ENCODE results near the gene ELOA.
"Not testable (repeated sequence)": the region's sequence is repeated elsewhere in the genome, so short reads cannot be mapped to it uniquely, and the experiment has no call there.

The ELOA gene

DNA sequence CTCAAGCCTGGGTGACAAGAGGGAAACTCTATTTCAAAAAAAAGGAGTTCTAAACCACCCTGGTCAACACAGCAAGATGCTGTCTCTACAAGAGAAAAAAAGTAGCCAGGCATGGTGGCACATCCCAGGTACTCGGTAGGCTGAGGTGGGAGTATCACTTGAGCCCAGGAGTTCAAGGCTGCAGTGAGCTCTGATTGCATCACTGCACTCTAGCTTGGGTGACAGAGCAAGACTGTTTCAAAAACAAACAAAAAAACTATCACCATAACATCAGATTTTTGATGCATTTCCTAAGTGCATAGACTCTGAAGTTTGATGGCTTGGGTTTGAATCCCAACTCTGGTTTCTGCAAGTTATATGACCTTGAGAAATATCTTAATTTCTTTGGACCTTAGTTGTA lies 9.6 kb downstream of the ELOA start:
- CTCF ChIA-PET, result interaction anchor here (2.1 to 2.2 kb wide), 2 partner anchors 19 to 115 kb away, joined by 8 read pairs; no protein-coding TSS in a partner anchor
- H3K27me3 Mint-ChIP-seq, result no peaks in the 10 kb centered on the region
- no peak overlapping the region for H3K4me3 Mint-ChIP-seq
- no peak overlapping the region for H3K27ac Mint-ChIP-seq
- DNase-seq, result no peak
- no peaks in the 10 kb centered on the region for H3K9me3 Mint-ChIP-seq
- peaks cover 8% of the 10 kb centered on the region for H3K4me1 Mint-ChIP-seq
- H3K36me3 Mint-ChIP-seq, result peaks cover 52% of the 10 kb centered on the region

DNA sequence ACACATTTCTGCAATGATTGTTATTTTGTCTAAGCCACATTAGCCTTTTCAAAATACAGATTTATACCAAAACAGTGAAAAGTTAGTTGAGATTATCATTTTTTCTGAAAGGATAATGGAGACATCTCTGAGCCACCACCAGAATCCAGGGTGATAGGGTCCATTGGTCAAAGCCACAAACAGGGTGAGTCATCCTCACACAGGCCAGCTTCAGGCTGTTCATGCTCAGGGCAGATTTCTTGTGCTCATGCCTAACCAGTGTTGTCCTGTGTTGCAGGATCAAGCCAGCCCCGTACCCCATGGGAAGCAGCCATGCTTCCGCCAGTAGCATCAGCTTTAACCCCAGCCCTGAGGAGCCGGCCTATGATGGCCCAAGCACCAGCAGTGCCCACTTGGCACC lies 13.4 kb downstream of the ELOA start:
- CTCF ChIA-PET, result no interaction called here
- no peak overlapping the region for H3K4me3 Mint-ChIP-seq
- H3K27me3 Mint-ChIP-seq, result no peaks in the 10 kb centered on the region
- H3K9me3 Mint-ChIP-seq, result no peaks in the 10 kb centered on the region
- peaks cover 63% of the 10 kb centered on the region for H3K36me3 Mint-ChIP-seq
- H3K27ac Mint-ChIP-seq, result no peak overlapping the region
- H3K4me1 Mint-ChIP-seq, result no peaks in the 10 kb centered on the region
- no peak for DNase-seq

DNA sequence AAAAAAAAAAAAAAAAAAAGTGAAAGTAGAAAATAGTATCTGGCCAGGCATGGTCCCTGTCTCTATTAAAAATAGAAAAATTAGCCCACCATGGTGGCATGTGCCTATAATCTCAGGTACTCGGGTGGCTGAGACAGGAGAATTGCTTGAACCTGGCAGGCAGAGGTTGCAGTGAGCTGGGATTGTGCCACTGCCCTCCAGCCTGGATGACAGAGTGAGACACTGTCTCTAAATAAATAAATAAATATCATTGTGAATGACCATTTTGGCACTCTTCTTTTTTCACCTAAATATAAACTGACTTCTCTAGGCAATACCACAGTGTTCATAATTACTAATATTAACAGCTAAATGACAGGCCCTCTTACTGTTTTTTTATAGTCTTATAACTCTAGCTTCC lies 14.5 kb downstream of the ELOA start:
- CTCF ChIA-PET, result no interaction called here
- no peak for DNase-seq
- no peaks in the 10 kb centered on the region for H3K27me3 Mint-ChIP-seq
- no peaks in the 10 kb centered on the region for H3K9me3 Mint-ChIP-seq
- H3K4me1 Mint-ChIP-seq, result no peaks in the 10 kb centered on the region
- peaks cover 60% of the 10 kb centered on the region for H3K36me3 Mint-ChIP-seq
- H3K4me3 Mint-ChIP-seq, result no peak overlapping the region
- H3K27ac Mint-ChIP-seq, result no peak overlapping the region

DNA sequence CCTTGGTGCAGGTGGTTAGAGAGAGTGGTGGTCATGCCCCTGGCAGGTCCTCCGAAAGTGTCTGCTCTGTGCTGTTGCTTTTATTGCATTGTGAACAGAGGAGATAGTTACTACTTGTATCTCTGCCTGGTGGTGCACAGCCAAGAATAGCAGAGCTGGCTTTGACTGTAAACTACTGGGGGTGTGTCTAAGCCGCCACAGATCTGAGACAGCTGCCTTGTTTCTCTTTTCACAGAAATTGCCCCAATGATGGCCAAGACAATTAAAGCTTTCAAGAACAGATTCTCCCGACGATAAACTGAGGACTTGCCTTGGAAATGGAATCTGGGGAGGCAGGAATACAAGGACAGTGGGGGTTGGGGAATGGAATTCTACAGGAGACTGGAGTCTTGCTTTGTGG lies 16.0 kb downstream of the ELOA start:
- Mint-ChIP-seq H3K27ac (no peak overlapping the region), H3K4me1 (no peaks in the 10 kb centered on the region), H3K27me3 (no peaks in the 10 kb centered on the region), H3K9me3 (no peaks in the 10 kb centered on the region), H3K36me3 (peaks cover 55% of the 10 kb centered on the region), H3K4me3 (no peak overlapping the region)
- CTCF ChIA-PET, result no interaction called here
- DNase-seq, result no peak

DNA sequence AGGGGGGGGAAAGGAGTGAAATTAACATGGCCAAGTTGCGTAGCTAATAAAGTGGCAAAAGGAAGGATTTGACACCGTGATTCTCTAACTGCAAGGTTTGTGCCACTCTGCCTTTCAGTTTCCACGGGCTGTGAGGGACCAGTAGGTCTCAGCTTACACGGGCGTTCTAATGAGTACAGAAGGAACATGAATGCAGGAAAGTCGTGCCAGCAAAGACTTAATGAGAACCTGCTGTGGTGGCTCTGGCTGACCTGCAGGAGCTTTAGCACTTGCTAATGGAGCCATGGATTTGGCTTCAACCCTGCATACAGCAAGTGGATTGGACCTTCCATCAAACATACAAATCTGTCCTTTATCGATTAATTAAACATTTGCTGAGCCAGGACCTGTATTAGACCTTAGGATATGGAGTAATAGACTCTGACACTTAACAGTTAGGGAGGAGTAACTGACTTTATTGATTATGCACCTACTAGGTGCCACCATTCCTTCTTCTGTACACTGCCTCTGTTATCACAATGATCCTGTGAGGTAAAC lies 19.8 kb downstream of the ELOA start:
- CTCF ChIA-PET, result interaction anchor here (1.0 kb wide), 1 partner anchor 9 kb away, joined by 4 read pairs; no protein-coding TSS in a partner anchor
- no peak overlapping the region for H3K4me3 Mint-ChIP-seq
- no peak for DNase-seq
- peaks cover 37% of the 10 kb centered on the region for H3K36me3 Mint-ChIP-seq
- H3K4me1 Mint-ChIP-seq, result no peaks in the 10 kb centered on the region
- no peaks in the 10 kb centered on the region for H3K9me3 Mint-ChIP-seq
- H3K27me3 Mint-ChIP-seq, result no peaks in the 10 kb centered on the region
- H3K27ac Mint-ChIP-seq, result no peak overlapping the region

DNA sequence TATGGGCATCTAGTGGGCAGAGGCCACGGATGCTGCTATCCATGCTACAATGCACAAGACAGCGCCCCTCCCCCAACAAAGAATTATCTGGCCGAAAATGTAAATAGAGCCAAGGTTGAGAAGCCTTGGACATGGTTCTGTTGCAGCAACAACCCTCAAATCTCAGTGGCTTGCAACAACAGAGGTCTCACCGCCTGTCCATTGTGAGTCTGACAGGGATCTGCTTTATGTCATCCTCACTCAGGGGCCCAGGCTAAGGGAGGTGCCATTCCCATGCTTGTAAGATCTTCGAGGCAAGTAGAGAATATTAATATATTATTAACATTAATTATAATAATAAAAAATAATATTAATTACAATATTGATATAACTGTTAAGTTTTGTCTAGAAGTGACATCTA lies 25.5 kb downstream of the ELOA start:
- no peak for DNase-seq
- Mint-ChIP-seq H3K4me1 (peaks cover 2% of the 10 kb centered on the region), H3K4me3 (no peak overlapping the region), H3K27ac (no peak overlapping the region), H3K9me3 (no peaks in the 10 kb centered on the region), H3K36me3 (peaks cover 8% of the 10 kb centered on the region), H3K27me3 (no peaks in the 10 kb centered on the region)
- CTCF ChIA-PET, result no interaction called here

DNA sequence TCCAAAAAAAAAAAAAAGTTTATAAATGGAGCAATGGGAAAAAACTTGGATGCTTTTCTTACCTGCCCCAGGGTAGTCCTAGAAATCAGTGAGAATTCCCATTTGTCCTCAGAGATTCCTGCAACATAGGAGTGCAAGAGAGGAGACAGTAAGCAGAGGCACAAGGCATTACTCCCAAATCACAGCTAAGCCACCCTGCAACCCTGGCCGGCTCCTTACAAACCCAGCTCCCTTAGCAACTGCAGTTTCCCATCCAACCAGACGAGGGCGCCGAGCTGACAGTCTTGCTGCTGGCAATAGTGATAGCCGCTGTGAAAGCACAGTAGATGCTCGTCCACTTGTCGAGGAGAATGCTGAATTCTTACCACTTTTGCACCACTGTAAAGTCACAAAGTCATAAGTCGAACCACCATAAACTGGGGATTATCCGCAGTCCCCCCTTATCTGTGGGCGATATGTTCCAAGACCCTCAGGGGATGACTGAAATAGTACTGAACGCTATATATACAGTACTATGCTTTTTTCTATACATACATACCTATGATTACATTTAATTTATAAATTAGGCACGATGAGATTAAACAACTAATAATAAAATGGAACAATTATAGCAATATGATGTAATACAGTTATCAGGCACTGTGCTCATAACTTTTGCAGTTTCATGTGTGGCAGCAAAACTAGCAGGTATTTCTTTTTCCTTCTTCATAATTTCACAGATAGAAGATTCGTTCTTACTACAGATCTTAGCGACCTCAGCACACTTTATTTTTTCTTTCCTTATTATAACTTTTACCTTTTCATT lies 29.0 kb downstream of the ELOA start:
- Mint-ChIP-seq H3K9me3 (no peaks in the 10 kb centered on the region), H3K36me3 (peaks cover 2% of the 10 kb centered on the region), H3K4me1 (peaks cover 31% of the 10 kb centered on the region), H3K27ac (no peak overlapping the region), H3K27me3 (no peaks in the 10 kb centered on the region), H3K4me3 (no peak overlapping the region)
- DNase-seq, result peak; percentile 92
- CTCF ChIA-PET, result interaction anchor here (0.5 to 2.9 kb wide), 38 partner anchors 9 to 339 kb away, joined by 3 to 48 read pairs (median 4); no protein-coding TSS in a partner anchor

DNA sequence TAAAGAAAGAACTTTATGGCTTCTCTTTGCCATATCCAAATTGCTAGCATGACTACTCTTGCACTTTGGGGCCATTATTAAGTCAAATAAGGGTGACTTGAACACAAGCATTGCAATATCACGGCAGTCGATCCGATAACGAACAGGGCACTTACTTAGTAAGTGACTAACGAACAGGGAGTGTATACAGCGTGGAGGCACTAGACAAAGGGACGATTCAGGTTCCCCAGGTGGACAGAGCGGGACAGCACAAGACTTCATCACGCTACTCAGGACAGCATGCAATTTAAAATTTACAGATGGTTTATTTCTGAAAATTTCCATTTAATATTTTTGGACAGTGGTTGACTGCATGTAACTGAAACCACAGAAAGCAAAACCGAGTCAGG lies 29.6 kb downstream of the ELOA start:
- peaks cover 2% of the 10 kb centered on the region for H3K36me3 Mint-ChIP-seq
- CTCF ChIA-PET, result no interaction called here
- H3K27ac Mint-ChIP-seq, result no peak overlapping the region
- no peak for DNase-seq
- no peaks in the 10 kb centered on the region for H3K27me3 Mint-ChIP-seq
- H3K4me1 Mint-ChIP-seq, result peaks cover 36% of the 10 kb centered on the region
- no peak overlapping the region for H3K4me3 Mint-ChIP-seq
- H3K9me3 Mint-ChIP-seq, result no peaks in the 10 kb centered on the region

DNA sequence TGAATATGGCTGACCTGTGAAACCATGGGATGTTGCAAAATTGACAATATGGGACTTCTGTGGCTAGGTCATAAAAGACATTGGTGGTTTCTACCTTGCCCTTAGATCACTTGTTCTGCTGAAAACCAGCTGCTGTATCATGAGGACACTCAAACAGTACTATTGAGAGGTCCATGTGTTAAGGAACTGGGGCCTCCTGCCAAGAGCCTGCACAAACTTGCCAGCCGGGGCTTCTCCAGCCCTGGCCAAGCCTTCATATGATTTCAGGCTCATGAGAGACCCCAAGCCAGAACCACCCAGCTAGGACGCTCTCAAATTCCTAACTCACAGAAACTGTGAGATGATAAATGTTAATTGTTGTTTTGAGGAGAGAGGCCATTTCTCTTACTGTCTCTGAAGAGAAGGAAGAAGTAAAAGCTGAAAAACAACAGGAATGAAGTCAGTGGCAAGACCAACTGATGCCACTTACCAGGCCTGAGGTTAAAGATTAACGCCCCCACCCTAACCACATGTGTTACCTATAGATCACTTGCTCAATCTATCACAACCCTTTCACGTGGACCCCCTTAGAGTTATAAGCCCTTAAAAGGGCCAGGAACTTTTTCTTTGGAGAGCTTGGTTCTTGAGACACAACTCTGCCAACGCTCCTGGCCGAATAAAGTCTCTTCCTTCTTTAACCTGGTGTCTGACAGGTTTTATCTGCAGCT lies 31.1 kb downstream of the ELOA start:
- Mint-ChIP-seq H3K27me3 (no peaks in the 10 kb centered on the region), H3K4me3 (no peak overlapping the region), H3K36me3 (peaks cover 5% of the 10 kb centered on the region), H3K4me1 (peaks cover 46% of the 10 kb centered on the region), H3K9me3 (no peaks in the 10 kb centered on the region), H3K27ac (no peak overlapping the region)
- CTCF ChIA-PET, result interaction anchor here (0.6 to 2.7 kb wide), 6 partner anchors 8 to 142 kb away, joined by 3 to 11 read pairs (median 4); no protein-coding TSS in a partner anchor
- DNase-seq, result no peak

DNA sequence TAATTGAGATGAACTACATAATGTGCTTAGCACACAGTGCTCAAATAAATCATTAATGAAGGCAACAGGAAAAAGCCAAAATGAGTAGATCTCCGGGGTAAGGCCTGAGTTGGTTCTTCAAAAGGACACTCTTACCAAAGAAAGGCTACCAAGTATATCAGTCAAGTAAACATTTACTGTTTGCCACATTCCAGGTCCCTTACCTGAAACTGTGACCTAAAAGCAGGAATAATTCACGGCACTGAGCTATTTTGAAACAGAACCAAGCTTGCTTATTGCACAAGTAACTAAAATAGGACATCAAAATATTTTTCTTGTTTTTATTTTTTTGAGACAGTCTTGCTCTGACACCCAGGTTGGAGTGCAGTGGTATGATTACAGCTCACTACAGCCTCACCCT lies 32.9 kb downstream of the ELOA start:
- Mint-ChIP-seq H3K27ac (peak overlapping the region; percentile 93), H3K4me1 (peaks cover 56% of the 10 kb centered on the region), H3K9me3 (no peaks in the 10 kb centered on the region), H3K36me3 (peaks cover 15% of the 10 kb centered on the region), H3K27me3 (no peaks in the 10 kb centered on the region), H3K4me3 (no peak overlapping the region)
- DNase-seq, result no peak
- CTCF ChIA-PET, result interaction anchor here (1.8 kb wide), 1 partner anchor 140 kb away, joined by 5 read pairs; no protein-coding TSS in a partner anchor

DNA sequence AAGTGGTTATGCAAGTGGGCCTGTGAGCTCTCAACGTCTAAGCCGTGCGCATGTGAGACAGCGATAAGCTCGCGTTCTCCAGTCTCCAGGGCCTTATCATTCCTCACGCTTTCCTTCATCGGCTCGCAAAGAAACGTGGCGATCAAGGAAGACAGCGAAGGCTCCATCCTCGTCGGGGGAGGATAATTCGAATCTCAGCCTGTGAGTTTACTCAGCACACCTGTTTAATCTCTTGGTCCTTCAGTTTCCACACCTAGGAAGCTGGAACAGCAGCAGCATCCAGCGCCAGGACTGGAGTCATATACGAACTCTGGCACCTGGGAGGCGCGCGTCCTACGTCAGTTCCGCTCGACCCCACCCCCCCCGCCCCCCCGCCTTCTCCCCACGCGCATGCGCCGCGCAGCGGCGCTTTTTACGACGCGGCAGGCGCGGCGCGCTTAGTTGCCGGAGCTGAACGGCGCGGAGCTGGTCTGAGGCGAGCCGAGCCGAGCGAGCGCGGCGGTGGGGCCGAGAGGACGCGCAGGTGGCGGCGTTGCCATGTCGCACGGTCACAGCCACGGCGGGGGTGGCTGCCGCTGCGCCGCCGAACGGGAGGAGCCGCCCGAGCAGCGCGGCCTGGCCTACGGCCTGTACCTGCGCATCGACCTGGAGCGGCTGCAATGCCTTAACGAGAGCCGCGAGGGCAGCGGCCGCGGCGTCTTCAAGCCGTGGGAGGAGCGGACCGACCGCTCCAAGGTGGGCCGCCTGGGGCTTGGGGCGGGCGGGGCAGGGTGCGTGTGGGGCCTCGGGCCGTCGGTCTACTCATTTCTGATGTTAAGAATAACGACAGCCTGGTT lies 34.9 kb downstream of the ELOA start, which contains the start of gene PITHD1:
Gene PITHD1 (plus strand): TSS at position 440 of the 836 bp plus-strand sequence. CDS start 98 bp downstream, at position 538.
- peaks cover 58% of the 10 kb centered on the region for H3K4me1 Mint-ChIP-seq
- no peaks in the 10 kb centered on the region for H3K27me3 Mint-ChIP-seq

DNA sequence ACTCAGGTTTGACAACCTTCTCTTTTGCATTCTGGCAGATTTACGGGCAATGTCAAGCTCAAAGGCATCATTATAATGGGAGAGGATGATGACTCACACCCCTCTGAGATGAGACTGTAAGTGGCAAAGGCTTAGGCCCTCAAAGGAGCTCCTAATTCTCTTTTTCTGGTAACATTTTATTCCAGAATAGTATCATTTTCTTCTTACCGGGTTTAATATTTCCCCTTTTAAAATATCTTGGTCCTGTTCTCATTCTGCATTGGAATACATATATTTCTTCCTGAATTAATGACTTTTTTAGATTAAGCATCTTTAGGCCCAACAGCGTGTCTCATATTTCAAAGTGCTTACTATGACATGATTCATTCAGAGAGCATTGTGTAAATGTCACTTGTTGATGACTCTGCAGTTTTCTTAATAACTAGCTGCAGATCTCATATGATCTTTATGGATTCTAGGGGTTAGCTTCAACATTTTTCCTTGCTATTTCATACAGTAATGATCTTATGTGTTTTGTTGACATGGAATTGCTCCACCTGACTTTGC lies 36.6 kb downstream of the ELOA start:
- peaks cover 25% of the 10 kb centered on the region for H3K36me3 Mint-ChIP-seq
- peak overlapping the region; percentile 81 for H3K4me3 Mint-ChIP-seq
- no peaks in the 10 kb centered on the region for H3K27me3 Mint-ChIP-seq
- no peaks in the 10 kb centered on the region for H3K9me3 Mint-ChIP-seq
- DNase-seq, result no peak
- CTCF ChIA-PET, result interaction anchor here (0.5 to 2.4 kb wide), 2 partner anchors 30 to 785 kb away, joined by 3 to 6 read pairs; no protein-coding TSS in a partner anchor
- peaks cover 49% of the 10 kb centered on the region for H3K4me1 Mint-ChIP-seq
- H3K27ac Mint-ChIP-seq, result peak overlapping the region; percentile 52

More for the DNA sequence above, 34.9 kb downstream of the ELOA start, which contains the start of gene PITHD1:
- Mint-ChIP-seq H3K36me3 (peaks cover 20% of the 10 kb centered on the region), H3K4me3 (peak within 1 kb of the TSS; percentile 81), H3K9me3 (no peaks in the 10 kb centered on the region), H3K27ac (peak within 1 kb of the TSS; percentile 93)
- CTCF ChIA-PET, result interaction anchor here (0.6 to 1.8 kb wide), 3 partner anchors 22 to 138 kb away, joined by 3 to 5 read pairs (median 3); partner anchors contain the start of gene GALE
- DNase-seq, result peak; percentile 85

DNA sequence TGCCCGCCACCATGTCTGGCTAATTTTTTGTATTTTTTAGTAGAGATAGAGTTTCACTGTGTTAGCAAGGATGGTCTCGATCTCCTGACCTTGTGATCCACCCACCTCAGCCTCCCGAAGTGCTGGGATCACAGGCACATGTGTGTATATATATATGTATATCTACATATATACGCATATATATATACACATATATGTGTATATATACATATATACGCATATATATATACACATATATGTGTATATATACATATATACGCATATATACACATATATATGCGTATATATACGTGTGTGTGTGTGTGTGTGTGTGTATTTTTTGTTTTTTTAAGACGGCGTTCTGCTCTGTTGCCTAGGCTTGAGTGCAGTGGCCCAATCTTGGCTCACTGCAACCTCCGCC lies 39.9 kb downstream of the ELOA start:
- CTCF ChIA-PET, result interaction anchor here (0.6 kb wide), 1 partner anchor 286 kb away, joined by 3 read pairs; no protein-coding TSS in a partner anchor
- not testable (repeated sequence) for H3K4me3 Mint-ChIP-seq, H3K27ac Mint-ChIP-seq, DNase-seq, H3K9me3 Mint-ChIP-seq, H3K27me3 Mint-ChIP-seq
- Mint-ChIP-seq H3K4me1 (peaks cover 22% of the 10 kb centered on the region), H3K36me3 (peaks cover 54% of the 10 kb centered on the region)
